Measurements from ENCODE around the gene LRRC18. TPM values are rescaled to one million over a fixed set of nuclear protein-coding genes. Genes with fewer than 3 reads are reported as not detected.

LRRC18 gene
- total and polyA plus RNA-seq, 7 donors = 0.15 TPM; not detected in 6

GRCh38 chr10:48943096-48943495 lies 3.5 kb upstream of the LRRC18 start:
- DNase-seq = no peak
- H3K27me3 ChIP-seq = no peaks in the 10 kb centered on the region
- no peak overlapping the region for H3K27ac ChIP-seq
- no peaks in the 10 kb centered on the region for H3K9me3 ChIP-seq
- H3K36me3 ChIP-seq = no peaks in the 10 kb centered on the region
- no peak for TF ChIP-seq EP300 (IDR thresholded peaks at IDR 0.05)
- TF ChIP-seq, protein P1, sequence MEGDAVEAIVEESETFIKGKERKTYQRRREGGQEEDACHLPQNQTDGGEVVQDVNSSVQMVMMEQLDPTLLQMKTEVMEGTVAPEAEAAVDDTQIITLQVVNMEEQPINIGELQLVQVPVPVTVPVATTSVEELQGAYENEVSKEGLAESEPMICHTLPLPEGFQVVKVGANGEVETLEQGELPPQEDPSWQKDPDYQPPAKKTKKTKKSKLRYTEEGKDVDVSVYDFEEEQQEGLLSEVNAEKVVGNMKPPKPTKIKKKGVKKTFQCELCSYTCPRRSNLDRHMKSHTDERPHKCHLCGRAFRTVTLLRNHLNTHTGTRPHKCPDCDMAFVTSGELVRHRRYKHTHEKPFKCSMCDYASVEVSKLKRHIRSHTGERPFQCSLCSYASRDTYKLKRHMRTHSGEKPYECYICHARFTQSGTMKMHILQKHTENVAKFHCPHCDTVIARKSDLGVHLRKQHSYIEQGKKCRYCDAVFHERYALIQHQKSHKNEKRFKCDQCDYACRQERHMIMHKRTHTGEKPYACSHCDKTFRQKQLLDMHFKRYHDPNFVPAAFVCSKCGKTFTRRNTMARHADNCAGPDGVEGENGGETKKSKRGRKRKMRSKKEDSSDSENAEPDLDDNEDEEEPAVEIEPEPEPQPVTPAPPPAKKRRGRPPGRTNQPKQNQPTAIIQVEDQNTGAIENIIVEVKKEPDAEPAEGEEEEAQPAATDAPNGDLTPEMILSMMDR (IDR thresholded peaks at IDR 0.05) = no peak
- TF ChIP-seq POLR2AphosphoS5 (IDR thresholded peaks at IDR 0.05) = no peak
- no peak for TF ChIP-seq POLR2A (IDR thresholded peaks at IDR 0.05)
- H3K4me3 ChIP-seq = no peak overlapping the region
- intact Hi-C loops (cut with DNase I) = no loop called here
- 94 to 96% methylated on average over 10 of the region's 10 CpGs for WGBS, 2 donors
- H3K4me1 ChIP-seq = no peaks in the 10 kb centered on the region

DNA sequence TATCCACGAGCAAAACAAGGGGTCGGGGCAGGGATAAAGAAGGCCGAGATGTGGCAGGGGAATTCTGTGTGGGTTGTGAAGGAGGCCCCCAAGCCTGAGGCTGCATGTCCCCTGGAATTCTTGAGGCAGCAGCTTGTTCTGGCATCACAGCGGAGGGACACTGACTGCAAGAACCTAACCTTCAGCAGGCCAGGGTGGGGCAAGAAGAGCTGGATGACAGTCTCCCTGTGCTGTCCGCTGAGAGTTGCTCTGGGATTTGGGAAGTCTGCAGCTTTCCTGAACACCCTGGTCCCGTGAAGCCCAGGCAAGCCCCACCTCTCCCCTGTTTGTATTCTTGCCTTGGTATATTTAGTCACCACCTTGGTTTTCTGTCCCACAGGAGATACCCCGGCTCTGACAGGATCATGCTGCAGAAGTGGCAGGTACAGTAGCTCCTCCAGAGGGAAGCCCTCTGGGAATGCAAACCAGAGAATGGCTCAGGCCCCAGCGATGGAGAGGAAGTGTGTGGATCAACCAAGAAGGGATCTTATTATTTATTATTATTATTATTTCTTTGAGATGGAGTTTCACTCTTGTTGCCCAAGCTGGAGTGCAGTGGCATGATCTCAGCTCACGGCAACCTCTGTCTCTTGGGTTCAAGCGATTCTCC lies 1.9 kb upstream of the LRRC18 start:
- intact Hi-C loops (cut with DNase I) = no loop called here
- Histone ChIP-seq H3K4me3 (no peak overlapping the region), H3K9me3 (no peaks in the 10 kb centered on the region), H3K27ac (no peak overlapping the region), H3K4me1 (no peaks in the 10 kb centered on the region), H3K27me3 (no peaks in the 10 kb centered on the region), H3K36me3 (no peaks in the 10 kb centered on the region)
- no peak for TF ChIP-seq POLR2AphosphoS5 (IDR thresholded peaks at IDR 0.05)
- WGBS, 2 donors = 92 to 93% methylated on average over 10 of the region's 10 CpGs
- no peak for DNase-seq

DNA sequence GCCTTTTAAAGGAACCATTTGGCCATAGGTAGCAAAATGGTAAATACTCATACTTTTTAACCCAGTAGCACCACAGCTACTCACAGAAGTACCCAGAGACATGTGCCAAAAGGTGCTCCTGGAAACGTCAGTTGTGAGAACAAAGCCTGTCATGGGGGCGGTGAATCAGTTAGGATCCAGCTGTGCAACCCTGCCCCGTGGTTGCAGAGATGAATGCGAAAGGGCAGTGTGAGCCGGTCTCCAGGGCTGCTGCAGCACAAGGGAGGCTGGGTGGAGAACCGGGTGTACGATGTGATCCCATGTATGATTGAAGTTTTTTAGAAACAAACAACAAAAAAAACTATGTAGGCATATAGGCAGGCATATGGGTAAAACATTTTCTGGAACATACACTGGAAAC lies 1.3 kb upstream of the LRRC18 start:
- H3K4me3 ChIP-seq = no peak overlapping the region
- intact Hi-C loops (cut with DNase I) = no loop called here
- H3K9me3 ChIP-seq = no peaks in the 10 kb centered on the region
- no peaks in the 10 kb centered on the region for H3K4me1 ChIP-seq
- TF ChIP-seq POLR2A (IDR thresholded peaks at IDR 0.05) (no peak), POLR2AphosphoS5 (IDR thresholded peaks at IDR 0.05) (no peak), EP300 (IDR thresholded peaks at IDR 0.05) (no peak)
- TF ChIP-seq, protein P1 (IDR thresholded peaks at IDR 0.05) = no peak
- DNase-seq = no peak
- H3K27ac ChIP-seq = no peak overlapping the region
- no peaks in the 10 kb centered on the region for H3K27me3 ChIP-seq
- 86 to 87% methylated on average over 7 of the region's 7 CpGs for WGBS, 2 donors
- H3K36me3 ChIP-seq = no peaks in the 10 kb centered on the region

DNA sequence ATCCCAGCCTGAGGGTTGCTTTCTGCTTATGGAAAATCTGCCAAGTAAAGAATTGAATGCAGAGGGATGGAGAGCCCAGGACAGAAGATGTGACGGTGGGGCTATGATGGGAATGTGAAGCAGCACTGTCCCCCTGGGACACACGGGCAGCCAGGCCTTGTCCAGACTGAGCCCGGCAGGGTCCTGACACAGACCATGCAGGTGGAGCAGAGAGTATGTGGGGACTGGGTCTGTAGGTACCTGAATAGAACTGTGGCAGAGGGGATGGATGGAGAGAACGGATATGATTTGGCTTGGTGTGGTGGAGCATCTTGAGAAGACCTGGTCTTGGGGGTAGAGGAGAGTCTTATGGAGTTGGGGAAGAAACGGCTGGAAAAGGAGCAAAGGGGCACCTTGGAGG lies 732 bp upstream of the LRRC18 start:
- H3K36me3 ChIP-seq = no peaks in the 10 kb centered on the region
- no peak overlapping the region for H3K27ac ChIP-seq
- intact Hi-C loops (cut with DNase I) = no loop called here
- no peak for DNase-seq
- H3K27me3 ChIP-seq = no peaks in the 10 kb centered on the region
- no peaks in the 10 kb centered on the region for H3K4me1 ChIP-seq
- 92 to 96% methylated on average over 5 of the region's 5 CpGs for WGBS, 2 donors
- no peaks in the 10 kb centered on the region for H3K9me3 ChIP-seq
- H3K4me3 ChIP-seq = no peak overlapping the region
- TF ChIP-seq POLR2A (IDR thresholded peaks at IDR 0.05) = no peak
- TF ChIP-seq EP300 (IDR thresholded peaks at IDR 0.05) = no peak
- TF ChIP-seq, protein P1 (IDR thresholded peaks at IDR 0.05) = no peak
- TF ChIP-seq POLR2AphosphoS5 (IDR thresholded peaks at IDR 0.05) = no peak

GRCh38 chr10:48938990-48939536 lies 577 bp downstream of the LRRC18 start:
- Histone ChIP-seq H3K4me3 (no peak overlapping the region), H3K9me3 (no peaks in the 10 kb centered on the region), H3K27ac (no peak overlapping the region), H3K4me1 (no peaks in the 10 kb centered on the region), H3K27me3 (no peaks in the 10 kb centered on the region), H3K36me3 (no peaks in the 10 kb centered on the region)
- intact Hi-C loops (cut with DNase I) = no loop called here
- TF ChIP-seq, protein P1 (IDR thresholded peaks at IDR 0.05) = no peak
- TF ChIP-seq POLR2A (IDR thresholded peaks at IDR 0.05) (no peak), EP300 (IDR thresholded peaks at IDR 0.05) (no peak), POLR2AphosphoS5 (IDR thresholded peaks at IDR 0.05) (no peak)
- no peak for DNase-seq
- 46 to 73% methylated on average over 6 of the region's 6 CpGs for WGBS, 2 donors

Data from sigmoid colon (tissue), 7 donors.